ENCODE measurements around the gene HERPUD1.

DNA sequence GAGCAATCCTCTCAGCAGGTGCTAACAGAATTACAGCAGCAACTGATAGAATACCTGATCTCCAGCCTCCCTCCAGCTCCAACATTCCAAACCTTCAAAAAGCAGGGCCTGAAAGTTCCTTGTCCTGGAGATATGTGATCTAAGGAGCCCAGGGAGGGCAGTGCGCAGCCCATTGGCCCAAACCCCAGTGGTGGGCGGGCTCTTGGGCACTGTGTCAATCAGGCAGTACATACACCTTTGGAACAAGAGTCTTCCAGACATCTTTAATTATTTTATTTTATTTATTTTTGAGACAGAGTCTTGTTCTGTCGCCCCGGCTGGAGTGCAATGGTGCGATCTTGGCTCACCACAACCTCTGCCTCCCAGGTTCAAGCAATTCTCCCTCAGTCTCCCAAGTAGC lies 42.7 kb upstream of the HERPUD1 start:
- TF ChIP-seq CTCF (IDR thresholded peaks at IDR 0.05) (no peak), POLR2AphosphoS5 (IDR thresholded peaks at IDR 0.05; ENCODE audit: low read depth, low read length) (no peak), TCF7L2 (IDR thresholded peaks at IDR 0.05; ENCODE audit: low read depth, low read length) (no peak), SIN3A (IDR thresholded peaks at IDR 0.05; ENCODE audit: borderline replicate concordance, insufficient read depth, low read depth, low read length) (no peak)
- TF ChIP-seq, protein P1, sequence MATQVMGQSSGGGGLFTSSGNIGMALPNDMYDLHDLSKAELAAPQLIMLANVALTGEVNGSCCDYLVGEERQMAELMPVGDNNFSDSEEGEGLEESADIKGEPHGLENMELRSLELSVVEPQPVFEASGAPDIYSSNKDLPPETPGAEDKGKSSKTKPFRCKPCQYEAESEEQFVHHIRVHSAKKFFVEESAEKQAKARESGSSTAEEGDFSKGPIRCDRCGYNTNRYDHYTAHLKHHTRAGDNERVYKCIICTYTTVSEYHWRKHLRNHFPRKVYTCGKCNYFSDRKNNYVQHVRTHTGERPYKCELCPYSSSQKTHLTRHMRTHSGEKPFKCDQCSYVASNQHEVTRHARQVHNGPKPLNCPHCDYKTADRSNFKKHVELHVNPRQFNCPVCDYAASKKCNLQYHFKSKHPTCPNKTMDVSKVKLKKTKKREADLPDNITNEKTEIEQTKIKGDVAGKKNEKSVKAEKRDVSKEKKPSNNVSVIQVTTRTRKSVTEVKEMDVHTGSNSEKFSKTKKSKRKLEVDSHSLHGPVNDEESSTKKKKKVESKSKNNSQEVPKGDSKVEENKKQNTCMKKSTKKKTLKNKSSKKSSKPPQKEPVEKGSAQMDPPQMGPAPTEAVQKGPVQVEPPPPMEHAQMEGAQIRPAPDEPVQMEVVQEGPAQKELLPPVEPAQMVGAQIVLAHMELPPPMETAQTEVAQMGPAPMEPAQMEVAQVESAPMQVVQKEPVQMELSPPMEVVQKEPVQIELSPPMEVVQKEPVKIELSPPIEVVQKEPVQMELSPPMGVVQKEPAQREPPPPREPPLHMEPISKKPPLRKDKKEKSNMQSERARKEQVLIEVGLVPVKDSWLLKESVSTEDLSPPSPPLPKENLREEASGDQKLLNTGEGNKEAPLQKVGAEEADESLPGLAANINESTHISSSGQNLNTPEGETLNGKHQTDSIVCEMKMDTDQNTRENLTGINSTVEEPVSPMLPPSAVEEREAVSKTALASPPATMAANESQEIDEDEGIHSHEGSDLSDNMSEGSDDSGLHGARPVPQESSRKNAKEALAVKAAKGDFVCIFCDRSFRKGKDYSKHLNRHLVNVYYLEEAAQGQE (IDR thresholded peaks at IDR 0.05; ENCODE audit: insufficient read depth in 1 of 2, low read depth in 2 of 2, low read length in 1 of 2) = no peak
